Panc1 (cell line): Measurements from ENCODE around the gene FARP1. TPM values are rescaled to one million over a fixed set of nuclear protein-coding genes. Genes with fewer than 3 reads are reported as not detected.

Source experiments
- ATAC-seq: fragments of 200-7000 bp; cut with Tn5 transposase; 2 replicates; pipeline ENCODE4 v1.9.1; 2020; ENCODE audit warnings: mild to moderate bottlenecking, moderate library complexity
- BruUV-seq: library from RNA; stranded (reverse); fragments of 400-500 nt; replicated peaks from 2 replicates; lab custom pipeline; 2021; lab: Mats Ljungman, UMichigan
- CTCF ChIA-PET: fragments of 300-600 bp; sonication (Branson Sonifier 250); formaldehyde crosslinking; loops from one replicate; lab custom pipeline; 2022; ENCODE audit warnings: antibody characterized with exemption; lab: Charles Lee
- POLR2A ChIA-PET: fragments of 300-600 bp; sonication (Branson Sonifier 250); formaldehyde crosslinking; loops from one replicate; lab custom pipeline; 2022; ENCODE audit warnings: antibody characterized with exemption; lab: Charles Lee
- DNase-seq: peaks from one replicate; pipeline ENCODE4 v3.0.0-alpha.2; 2010; ENCODE audit warnings: low read depth, low spot score
- H3K27ac ChIP-seq: 2 replicates; pipeline ENCODE4 v1.5.1; 2011; ENCODE audit warnings: mild to moderate bottlenecking, low read length, inconsistent platforms
- H3K27me3 ChIP-seq: fragments of 200-500 bp; sonication (Bioruptor generic); 2 replicates; pipeline ENCODE4 v1.6.0; 2014; ENCODE audit warnings: low read length, inconsistent platforms; ENCODE audit not compliant: control insufficient read depth, insufficient read depth
- H3K36me3 ChIP-seq: fragments of 200-500 bp; sonication (Bioruptor generic); 2 replicates; pipeline ENCODE4 v1.5.1; 2014; ENCODE audit warnings: inconsistent platforms, mild to moderate bottlenecking, low read length, moderate library complexity; ENCODE audit not compliant: control insufficient read depth, insufficient read depth
- H3K4me1 ChIP-seq: 2 replicates; pipeline ENCODE4 v1.5.1; 2011; ENCODE audit warnings: inconsistent platforms, mild to moderate bottlenecking, low read length, moderate library complexity; ENCODE audit not compliant: control insufficient read depth, insufficient read depth
- H3K4me3 ChIP-seq, 2 experiments: 2 replicates each; pipeline ENCODE4 v1.5.1; 2011 to 2012; ENCODE audit warnings: low read depth in 2 of 2, low read length in 2 of 2, mild to moderate bottlenecking in 2 of 2, inconsistent platforms in 1 of 2, moderate library complexity in 1 of 2
- H3K9me3 ChIP-seq: fragments of 200-500 bp; sonication (Bioruptor generic); 2 replicates; pipeline ENCODE4 v1.5.1; 2014; ENCODE audit warnings: low read depth, mild to moderate bottlenecking, inconsistent platforms, low read length, moderate library complexity; ENCODE audit not compliant: control insufficient read depth, insufficient read depth
- POLR2AphosphoS5 ChIP-seq: IDR thresholded peaks from 2 replicates; pipeline ENCODE4 v1.6.1; 2012; ENCODE audit warnings: mild to moderate bottlenecking, low read depth, low read length, moderate library complexity
- REST ChIP-seq, 2 experiments: IDR thresholded peaks; 2 replicates each; pipeline ENCODE4 v1.6.1; 2011 to 2012; ENCODE audit warnings: low read depth in 2 of 2, control low read depth in 1 of 2, low read length in 1 of 2, mild to moderate bottlenecking in 1 of 2, moderate library complexity in 1 of 2; ENCODE audit not compliant: insufficient read depth in 1 of 2
- SIN3A ChIP-seq: IDR thresholded peaks from 2 replicates; pipeline ENCODE4 v1.6.1; 2012; ENCODE audit warnings: low read depth, mild to moderate bottlenecking, low read length, moderate library complexity, borderline replicate concordance; ENCODE audit not compliant: insufficient read depth
- TCF7L2 ChIP-seq: IDR thresholded peaks from 2 replicates; pipeline ENCODE4 v1.6.1; 2011; ENCODE audit warnings: mild to moderate bottlenecking, low read depth, low read length, inconsistent platforms
- in situ Hi-C: cut with HindIII; loops from 2 replicates; pipeline ENCODE4 v1.10.0; 2016; ENCODE audit warnings: low sequenced_read_pairs, low pct_unique_long_range_greater_than_20kb
- intact Hi-C: fragments of 100-400 bp; cut with micrococcal nuclease; formaldehyde crosslinking; loops from one replicate; pipeline ENCODE4 v1.10.0; 2022; ENCODE audit not compliant: unreplicated experiment
- total RNA-seq: library from RNA; stranded (reverse); gene quantifications from one replicate; pipeline ENCODE4 v1.2.1, GENCODE V29; 2021; ENCODE audit not compliant: unreplicated experiment
- TF ChIP-seq, protein P1 (sequence below): fragments of 450-650 bp; IDR thresholded peaks from 2 replicates; pipeline ENCODE4 v1.5.1; 2017; ENCODE audit warnings: mild to moderate bottlenecking

The FARP1 gene
- total RNA-seq, 1 experiment from 2014 or later = 61.9 TPM

DNA sequence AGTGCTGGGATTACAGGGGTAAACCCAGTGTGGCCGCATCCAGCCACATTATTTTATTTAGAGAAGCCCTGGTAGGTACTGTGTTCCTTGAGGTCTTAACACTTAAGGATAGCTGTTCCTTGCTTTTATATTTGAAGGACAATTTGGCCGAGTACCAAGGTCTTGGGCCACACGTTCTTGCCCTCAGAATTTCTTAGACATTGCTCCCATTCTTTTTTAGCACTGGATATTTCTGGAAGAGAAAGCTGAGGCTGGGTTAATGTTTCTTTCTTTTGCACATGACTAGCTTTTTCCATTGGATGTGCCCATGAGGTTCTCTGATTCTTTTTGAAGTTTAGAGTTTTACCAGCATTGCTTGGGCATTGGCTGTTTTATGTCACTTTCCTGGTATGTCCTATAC is 39.7 kb downstream of the FARP1 start:
- H3K27me3 ChIP-seq = no peaks in the 10 kb centered on the region
- H3K27ac ChIP-seq = no peak overlapping the region
- intact Hi-C loops = no loop called here
- POLR2A ChIA-PET = interaction anchor here (0.7 kb wide), 1 partner anchor 64 kb away, joined by 7 read pairs; no protein-coding TSS in a partner anchor
- no peaks in the 10 kb centered on the region for H3K9me3 ChIP-seq
- H3K4me1 ChIP-seq = peaks cover 4% of the 10 kb centered on the region
- DNase-seq (no peak), ATAC-seq (no peak)
- H3K36me3 ChIP-seq = no peaks in the 10 kb centered on the region
- BruUV-seq = no TSS peak
- H3K4me3 ChIP-seq = no peak overlapping the region
- TF ChIP-seq SIN3A (no peak), REST (IDR thresholded peaks at IDR 0.05; ENCODE audit: insufficient read depth in 1 of 2, low read depth in 2 of 2, low read length in 1 of 2) (no peak), POLR2AphosphoS5 (no peak), TCF7L2 (no peak)
- TF ChIP-seq, protein P1, sequence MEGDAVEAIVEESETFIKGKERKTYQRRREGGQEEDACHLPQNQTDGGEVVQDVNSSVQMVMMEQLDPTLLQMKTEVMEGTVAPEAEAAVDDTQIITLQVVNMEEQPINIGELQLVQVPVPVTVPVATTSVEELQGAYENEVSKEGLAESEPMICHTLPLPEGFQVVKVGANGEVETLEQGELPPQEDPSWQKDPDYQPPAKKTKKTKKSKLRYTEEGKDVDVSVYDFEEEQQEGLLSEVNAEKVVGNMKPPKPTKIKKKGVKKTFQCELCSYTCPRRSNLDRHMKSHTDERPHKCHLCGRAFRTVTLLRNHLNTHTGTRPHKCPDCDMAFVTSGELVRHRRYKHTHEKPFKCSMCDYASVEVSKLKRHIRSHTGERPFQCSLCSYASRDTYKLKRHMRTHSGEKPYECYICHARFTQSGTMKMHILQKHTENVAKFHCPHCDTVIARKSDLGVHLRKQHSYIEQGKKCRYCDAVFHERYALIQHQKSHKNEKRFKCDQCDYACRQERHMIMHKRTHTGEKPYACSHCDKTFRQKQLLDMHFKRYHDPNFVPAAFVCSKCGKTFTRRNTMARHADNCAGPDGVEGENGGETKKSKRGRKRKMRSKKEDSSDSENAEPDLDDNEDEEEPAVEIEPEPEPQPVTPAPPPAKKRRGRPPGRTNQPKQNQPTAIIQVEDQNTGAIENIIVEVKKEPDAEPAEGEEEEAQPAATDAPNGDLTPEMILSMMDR = no peak
- CTCF ChIA-PET = interaction anchor here (0.6 kb wide), 1 partner anchor 87 kb away, joined by 3 read pairs; no protein-coding TSS in a partner anchor
- in situ Hi-C loops = no loop called here

GRCh38 chr13:98184792-98185191 is 41.9 kb downstream of the FARP1 start:
- H3K27ac ChIP-seq = no peak overlapping the region
- intact Hi-C loops = no loop called here

More at GRCh38 chr13:98184792-98185191, 41.9 kb downstream of the FARP1 start:
- no peak for DNase-seq
- CTCF ChIA-PET = no interaction called here
- BruUV-seq = no TSS peak
- POLR2A ChIA-PET = no interaction called here
- Histone ChIP-seq H3K9me3 (no peaks in the 10 kb centered on the region), H3K36me3 (no peaks in the 10 kb centered on the region), H3K4me3 (no peak overlapping the region), H3K27me3 (no peaks in the 10 kb centered on the region), H3K4me1 (peaks cover 8% of the 10 kb centered on the region)
- in situ Hi-C loops = no loop called here
- ATAC-seq = no peak
- TF ChIP-seq, protein P1 = no peak
- TF ChIP-seq REST (IDR thresholded peaks at IDR 0.05; ENCODE audit: insufficient read depth in 1 of 2, low read depth in 2 of 2, low read length in 1 of 2) = no peak
